Cardiac septum (tissue), 1 donor: ENCODE data around the gene NR5A1. TPM values are rescaled to one million over a fixed set of nuclear protein-coding genes. Genes with fewer than 3 reads are reported as not detected.
A peak's percentile ranks its signal among the peaks of the same experiment; 100 is the strongest.

ENCODE experiments used
- DNase-seq: peaks from one replicate; pipeline ENCODE4 v3.0.0-alpha.2; 2020; ENCODE audit warnings: low spot score
- intact Hi-C: fragments of 100-400 bp; cut with DNase I; formaldehyde crosslinking; loops from one replicate; pipeline ENCODE4 v1.14.0; 2022
- total RNA-seq: library from RNA; stranded (reverse); fragmentation: NEBNext Ultra II Directional; extraction: Animal tissue kit (Norgen Biotek cat#: 25700); gene quantifications from one replicate; pipeline ENCODE4 v1.2.1, GENCODE V29; 2021
- donor health status: DM: no; HTN: no; CAD: no.

NR5A1 gene
- total RNA-seq, 1 donor from 2014 or later: not detected

DNA sequence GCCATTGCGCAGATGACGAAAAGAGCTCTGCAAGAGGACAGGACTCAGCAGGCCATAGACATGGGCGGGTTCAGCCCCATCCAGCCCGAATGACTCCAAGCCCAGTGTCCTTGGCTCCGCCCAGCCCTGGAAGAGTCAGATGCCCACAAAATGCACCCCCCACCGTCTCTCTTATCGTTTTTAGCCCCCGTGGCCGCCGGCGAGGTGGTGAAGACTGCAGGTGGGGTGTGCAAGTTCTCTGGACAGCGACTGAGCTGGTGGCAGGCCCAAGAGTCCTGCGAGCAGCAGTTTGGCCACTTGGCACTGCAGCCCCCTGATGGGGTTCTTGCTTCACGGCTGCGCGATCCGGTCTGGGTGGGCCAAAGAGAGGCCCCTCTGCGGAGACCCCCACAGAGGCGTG is 54.9 kb downstream of the NR5A1 start:
- intact Hi-C loops: no loop called here
- peak; percentile 51 for DNase-seq

DNA sequence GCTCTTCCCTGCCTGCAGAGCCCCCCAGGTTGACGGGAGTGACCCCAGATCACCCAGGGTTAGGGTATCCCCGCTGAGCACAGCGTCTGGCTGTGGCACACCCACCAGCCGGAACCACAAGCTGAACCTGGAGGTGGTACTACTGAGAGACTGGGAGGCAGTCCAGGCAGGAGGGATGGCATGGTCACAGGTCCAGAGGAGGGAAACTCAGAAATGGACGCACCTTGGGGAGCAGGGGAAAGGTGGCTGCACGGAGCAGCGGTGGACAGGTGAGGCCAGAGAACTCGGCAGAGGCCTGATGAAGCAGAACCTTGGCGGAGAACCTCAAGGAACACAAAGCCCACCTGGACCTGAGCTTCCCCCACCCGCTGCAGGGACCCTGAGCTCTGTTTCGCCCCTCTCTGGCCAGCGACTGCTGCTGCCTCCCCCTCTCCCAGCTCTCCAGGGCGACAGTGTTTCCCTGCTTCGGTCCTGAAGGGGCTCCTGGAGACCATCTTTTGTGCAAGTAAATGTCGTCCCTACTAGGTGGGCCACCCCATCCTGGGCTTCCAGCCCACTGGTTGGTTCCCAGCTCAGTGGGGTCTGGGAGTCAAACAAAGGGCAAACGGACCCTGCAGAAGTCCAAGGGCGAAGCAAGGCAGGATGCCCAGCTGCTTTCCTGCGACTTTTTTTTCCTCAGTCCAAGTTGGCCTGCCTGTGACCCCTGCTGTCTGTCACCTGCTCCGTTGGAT is 56.1 kb downstream of the NR5A1 start:
- intact Hi-C loops: no loop called here
- DNase-seq: peak; percentile 51

DNA sequence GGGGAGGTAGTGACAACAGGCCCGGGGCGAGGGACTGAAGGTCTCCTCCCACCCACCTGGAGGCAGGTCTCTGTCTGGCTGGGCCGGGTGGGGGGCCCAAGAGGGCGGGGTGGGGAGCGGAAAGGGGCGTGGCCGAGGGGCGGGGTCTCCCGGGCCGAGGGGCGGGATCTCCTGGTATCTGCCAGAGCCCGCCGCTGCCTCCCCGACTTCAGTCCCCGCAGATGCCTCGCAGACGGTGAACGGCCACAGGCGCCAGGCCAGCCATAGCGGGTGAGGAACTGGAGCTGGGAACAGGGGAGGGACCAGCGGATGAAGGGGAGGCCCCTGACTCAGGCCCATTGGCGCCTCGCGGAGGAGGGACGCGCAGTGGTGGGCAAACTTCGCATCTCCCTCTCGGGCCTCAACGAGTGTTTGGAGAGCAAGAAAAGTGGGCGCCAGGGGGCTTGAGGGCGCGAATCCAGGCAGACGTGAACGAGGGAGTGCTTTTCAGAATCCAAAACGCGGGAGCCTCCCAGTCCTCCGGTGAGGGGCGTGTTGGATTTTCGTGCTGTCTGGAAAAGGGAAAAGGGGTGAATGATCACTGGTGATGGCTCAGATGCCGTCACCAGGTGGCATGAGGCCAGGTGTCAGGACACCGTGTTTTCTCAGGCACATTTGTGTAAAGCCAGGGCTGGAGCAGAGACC is 56.8 kb downstream of the NR5A1 start, which contains the start of gene ADGRD2:
Gene ADGRD2, plus strand, starts transcription at position 211 of the 684 bp plus-strand sequence. CDS start 1,216 bp downstream, outside the sequence.
- intact Hi-C loops: no loop called here
- peak; percentile 64 for DNase-seq

DNA sequence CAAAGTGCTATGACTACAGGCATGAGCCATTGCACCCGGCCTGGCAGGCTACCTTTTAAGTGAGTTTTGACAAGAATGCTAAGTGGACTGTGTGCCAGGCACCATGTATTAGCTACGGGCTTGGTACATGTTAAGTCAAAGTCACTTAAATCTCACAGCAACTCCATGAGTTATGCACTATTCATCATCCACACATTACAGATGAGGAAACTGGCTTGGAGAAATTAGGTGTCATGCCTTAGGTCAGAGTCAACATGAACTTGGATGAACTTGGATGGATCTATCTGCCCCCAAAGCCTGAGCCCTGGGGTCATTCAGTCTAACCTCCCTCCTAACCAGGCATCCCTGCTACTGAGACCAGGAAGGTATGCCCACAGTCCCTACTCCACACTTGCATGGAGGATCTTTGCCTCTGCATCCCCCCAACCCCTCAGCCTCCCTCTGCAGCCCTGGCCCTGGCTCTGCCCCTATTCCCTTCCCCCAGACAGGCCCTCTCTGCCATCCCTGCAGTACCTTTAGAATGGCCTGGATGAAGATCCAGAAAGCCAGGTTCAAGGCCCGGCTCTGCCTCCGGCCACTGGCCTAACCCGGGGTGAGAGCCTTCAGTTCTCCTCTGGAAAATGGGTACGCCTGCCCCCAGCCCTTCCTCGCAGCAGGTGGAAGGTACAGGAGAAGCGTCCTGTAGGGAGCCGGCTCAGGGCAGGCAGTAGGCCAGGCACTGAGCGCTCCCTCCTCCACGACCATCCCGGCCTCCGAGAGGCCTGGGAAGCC is 57.6 kb downstream of the NR5A1 start:
- intact Hi-C loops: no loop called here
- peak; percentile 62 for DNase-seq

DNA sequence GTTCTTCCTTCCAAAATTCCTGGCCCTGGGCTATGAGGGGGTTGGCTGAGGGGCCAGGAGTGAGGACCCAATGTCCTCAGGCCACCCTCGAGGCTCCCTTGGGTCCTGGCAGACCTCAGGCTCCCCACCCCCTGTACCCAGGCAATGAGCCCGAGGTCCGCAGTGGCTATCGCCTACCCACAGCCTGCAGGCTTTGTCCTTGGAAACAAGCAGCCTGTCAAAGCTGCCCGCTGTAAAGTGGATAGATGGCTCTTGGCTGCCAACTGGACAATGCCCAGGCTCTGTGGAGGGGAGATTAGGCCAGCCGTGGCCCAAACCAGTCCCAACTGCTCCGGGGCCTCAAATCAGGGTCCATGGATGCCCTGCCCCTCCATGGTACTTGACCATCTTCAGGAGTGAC is 59.2 kb downstream of the NR5A1 start:
- DNase-seq: peak; percentile 82
- intact Hi-C loops: no loop called here

DNA sequence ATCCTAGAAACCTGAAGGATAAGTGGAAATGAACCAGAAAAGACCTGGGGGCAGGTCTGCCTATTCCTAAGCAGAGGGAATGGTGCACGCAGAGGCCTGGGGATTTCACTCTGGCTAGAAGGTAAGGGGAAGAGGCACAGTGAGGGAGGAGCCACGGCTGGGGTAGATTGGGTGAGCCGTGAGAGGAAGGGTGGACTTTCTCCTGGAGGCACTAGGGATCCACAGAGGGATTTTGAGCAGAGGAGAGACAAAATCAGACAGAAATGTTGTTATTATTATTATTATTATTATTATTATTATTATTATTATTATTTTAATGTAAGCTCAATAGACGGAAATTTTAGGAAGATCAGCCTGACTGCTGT is 59.9 kb downstream of the NR5A1 start:
- no peak for DNase-seq
- intact Hi-C loops: no loop called here

DNA sequence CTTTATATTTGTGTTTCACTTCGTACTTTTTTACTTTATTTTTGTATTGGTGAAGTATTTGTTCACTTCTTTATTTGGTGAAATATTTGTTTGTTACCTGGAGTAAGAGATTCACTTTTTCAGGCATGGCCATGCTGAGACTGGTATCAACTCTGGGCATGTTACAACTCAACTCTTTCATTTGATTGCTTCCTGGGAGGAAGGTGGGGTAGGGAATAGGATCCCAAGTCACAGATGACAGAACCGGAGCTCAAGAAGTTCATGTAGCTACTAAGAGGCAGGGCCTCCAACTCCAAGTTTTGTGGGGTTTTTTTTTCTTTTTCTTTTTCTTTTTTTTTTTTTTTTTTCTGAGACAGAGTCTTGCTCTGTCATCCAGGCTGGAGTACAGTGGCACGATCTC is 63.0 kb downstream of the NR5A1 start:
- intact Hi-C loops: no loop called here

DNA sequence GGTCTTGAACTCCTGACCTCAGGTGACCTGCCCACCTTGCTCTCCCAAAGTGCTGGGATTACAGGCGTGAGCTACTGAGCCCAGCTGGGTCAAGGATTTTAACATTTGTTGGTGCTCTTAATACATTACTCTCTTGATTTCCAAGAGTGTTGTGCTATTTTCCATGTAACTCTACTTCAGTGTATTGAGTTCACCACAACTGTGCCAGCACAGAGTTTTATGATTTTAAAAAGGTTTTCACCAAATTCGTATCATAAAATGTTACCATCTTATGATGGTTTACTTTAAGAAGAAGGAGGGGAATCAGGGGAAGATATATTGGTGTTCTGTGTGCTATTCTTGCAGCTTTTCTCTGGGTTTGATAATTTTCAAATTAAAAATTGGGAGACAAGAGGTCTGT is 63.6 kb downstream of the NR5A1 start:
- intact Hi-C loops: no loop called here
- peak; percentile 20 for DNase-seq

More for the DNA sequence above, 63.0 kb downstream of the NR5A1 start:
- no peak for DNase-seq

DNA sequence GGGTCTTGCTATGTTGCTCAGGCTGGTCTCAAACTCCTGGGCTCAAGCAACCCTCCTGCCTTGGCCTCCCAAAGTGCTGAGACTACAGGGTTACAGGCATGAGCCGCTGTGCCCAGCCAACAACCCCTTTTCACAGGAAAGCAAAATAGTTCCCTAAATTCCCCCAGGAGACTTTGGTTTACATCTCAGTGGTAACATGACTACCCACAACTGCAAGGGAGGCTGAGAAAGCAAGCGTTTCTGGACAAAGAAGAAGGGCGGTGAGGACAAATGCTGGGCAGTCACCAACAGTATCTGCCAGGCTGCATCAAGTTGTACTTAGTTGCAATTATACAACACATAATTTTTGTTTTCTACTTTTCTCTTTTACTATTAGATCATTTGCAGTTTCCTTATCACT is 64.4 kb downstream of the NR5A1 start:
- intact Hi-C loops: no loop called here
- peak; percentile 19 for DNase-seq

DNA sequence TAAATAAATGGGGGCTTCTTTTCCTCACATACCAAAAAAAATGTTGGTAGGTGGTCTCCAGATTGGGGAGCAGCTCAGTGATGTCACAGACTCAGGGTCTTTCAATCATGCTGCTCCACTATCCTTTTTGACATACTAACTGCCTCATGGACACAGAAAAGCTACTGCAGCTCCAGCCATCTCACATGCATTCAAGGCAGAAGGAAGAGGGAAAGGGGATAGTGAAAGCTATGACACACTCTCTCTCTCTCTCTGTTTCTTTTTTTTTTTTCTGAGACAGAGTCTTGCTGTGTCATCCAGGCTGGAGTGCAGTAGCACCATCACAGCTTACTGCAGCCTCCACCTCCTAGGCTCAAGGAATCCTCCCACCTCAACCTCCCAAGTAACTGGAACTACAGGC is 64.8 kb downstream of the NR5A1 start:
- DNase-seq: no peak
- intact Hi-C loops: no loop called here

DNA sequence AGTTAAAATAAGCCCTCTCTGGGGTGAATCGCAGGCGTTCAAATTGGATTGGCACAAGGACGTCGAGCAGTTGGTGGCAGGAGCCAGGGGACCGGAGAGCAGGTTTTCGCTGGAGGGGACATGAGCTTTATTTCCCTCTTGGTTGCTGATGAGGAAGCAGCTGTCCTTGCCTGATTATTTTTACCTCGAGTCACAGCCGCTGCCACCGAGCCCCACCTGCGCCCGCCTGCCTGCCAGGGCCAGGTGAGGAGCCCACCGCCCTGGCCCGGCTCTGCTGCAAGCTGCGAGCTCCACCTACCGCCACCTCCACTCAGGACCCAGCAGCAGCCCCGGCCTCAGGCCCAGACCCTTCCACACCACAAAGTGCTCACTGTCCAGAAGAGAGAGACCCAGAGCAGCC is 65.9 kb downstream of the NR5A1 start:
- no peak for DNase-seq
- intact Hi-C loops: no loop called here

DNA sequence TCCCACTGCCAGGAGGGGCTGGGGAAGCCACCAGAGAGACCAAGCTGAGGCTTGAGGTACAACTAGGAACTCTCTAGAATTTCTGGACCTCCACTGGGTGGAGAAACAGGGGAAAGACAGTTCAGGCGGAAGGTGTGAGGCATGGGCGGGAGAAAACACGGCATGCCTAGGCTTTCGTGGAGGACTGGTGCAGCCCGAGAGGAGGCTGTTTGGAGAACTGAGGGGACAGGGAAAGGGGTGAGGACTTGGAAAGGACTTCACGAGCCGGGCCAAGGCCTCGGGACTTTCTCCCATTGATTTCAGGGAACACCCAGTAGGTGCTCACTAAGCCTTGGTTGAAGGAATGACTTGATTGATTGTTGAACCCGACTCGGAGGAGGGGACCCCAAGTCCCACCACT is 66.4 kb downstream of the NR5A1 start:
- no peak for DNase-seq

DNA sequence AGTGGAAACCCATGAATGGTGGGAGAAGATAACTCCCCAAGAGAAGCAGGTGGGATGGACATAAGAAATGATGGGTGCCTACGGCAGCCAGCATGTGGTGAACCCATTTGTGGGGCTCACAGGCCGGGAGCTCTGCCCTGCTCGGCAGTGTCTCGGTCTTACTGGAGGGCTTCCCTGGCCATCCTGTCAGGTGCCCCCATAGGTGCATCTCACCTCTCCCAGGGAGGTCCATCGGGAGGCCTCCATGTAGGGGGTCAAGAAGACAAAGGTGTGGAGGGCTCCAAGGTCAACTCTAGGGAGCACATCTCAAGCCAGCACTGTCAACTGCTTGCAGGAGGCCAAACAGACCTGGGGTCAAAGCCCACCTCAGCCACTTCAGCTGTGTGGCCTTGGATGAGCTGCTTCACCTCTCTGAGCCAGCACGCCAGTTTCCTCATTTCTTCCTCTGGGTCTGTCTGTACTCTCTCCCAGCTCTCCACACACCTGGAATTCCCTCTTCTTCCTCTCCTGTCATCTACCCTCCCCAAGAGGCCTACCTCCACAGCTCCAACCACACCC is 67.4 kb downstream of the NR5A1 start:
- no peak for DNase-seq
- intact Hi-C loops: no loop called here

More for the DNA sequence above, 66.4 kb downstream of the NR5A1 start:
- intact Hi-C loops: no loop called here

DNA sequence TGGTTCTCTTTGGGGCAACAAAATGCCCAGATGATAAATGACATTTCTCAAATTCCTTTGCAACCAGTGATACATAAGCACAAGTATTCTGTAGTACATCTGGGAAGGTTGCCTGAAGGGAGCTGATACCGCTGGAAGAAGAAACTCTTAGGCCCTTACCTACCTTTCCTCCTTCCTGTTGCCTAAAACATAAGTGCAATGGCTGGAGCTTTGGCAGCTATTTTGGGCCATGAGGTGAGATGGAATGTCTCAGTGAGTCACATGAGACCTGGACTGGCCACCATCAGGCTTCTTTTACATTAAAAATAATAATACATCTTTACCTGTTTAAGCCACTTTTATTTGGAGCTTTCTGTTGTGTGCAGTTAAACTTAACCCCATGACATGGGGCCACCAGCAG is 68.1 kb downstream of the NR5A1 start:
- intact Hi-C loops: no loop called here

DNA sequence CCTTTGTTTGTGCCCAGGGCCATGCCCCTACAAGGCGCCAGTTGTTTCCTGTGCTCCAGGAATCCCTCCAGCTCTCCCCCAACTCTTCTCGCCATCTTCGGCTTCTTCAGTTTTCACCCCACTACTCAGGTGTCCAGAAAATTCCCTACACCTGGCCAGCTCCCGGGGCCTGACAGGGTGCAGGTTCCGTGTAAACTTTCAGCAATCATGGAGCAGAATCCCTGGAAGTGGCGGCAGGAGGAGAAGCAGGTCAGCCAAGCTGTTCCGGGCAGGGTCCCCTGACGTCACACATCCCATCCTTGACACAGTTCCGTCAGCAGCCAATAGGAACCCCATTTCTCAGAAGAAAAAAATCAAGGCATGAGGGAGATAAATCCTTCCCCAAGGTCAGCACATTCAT is 69.1 kb downstream of the NR5A1 start:
- DNase-seq: no peak
- intact Hi-C loops: no loop called here

More for the DNA sequence above, 68.1 kb downstream of the NR5A1 start:
- DNase-seq: no peak

DNA sequence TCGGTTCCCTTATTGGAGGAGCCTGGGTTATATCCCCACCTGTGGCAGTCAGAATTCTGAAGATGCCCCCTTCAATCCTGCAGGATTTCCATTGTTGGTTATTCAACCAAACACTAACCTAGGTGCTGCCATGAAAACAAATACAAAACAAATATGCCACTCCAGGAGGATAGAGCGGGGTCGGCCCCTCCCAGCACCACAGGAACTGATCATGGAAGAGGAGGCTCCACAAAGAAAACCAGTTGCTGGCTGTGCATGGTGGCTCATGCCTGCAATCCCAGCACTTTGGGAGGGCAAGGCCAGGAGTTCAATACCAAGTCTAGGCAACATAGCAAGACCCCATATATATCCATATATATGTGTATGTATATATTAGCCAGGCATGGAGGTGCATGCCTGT is 70.1 kb downstream of the NR5A1 start:
- DNase-seq: no peak
- intact Hi-C loops: no loop called here

DNA sequence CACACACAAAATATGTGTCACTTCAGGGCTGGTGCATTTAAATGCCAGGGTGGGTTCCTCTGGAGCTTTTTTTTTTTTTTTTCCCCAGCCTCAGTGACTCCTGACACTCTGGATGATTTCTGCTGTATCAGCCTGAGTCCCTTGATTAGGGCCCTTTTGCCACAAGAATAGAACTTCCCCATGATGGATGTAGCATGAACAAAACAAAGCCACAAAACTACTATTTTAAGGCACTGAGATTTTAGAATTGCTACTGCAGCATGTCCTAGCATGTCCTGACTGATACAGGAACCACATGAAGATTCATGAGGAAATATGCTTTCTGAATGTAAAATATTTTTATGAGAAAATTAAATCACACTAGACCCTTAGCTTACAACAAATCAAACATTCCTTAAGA is 70.9 kb downstream of the NR5A1 start:
- intact Hi-C loops: no loop called here
- DNase-seq: no peak
